BE2C (cell line): ENCODE data around the gene NELL2.
"Not testable (repeated sequence)": the region's sequence is repeated elsewhere in the genome, so short reads cannot be mapped to it uniquely, and the experiment has no call there.

ENCODE experiments used
- DNase-seq: peaks from one replicate; pipeline ENCODE4 v3.0.0-alpha.2; 2020
- H3K27me3 ChIP-seq: fragments of 250-450 bp; sonication (Bioruptor Pico); 2 replicates; pipeline ENCODE4 v1.5.1; 2020; ENCODE audit warnings: mild to moderate bottlenecking
- H3K36me3 ChIP-seq: fragments of 250-450 bp; sonication (Bioruptor Pico); 2 replicates; pipeline ENCODE4 v1.5.1; 2020; ENCODE audit warnings: mild to moderate bottlenecking
- H3K4me1 ChIP-seq: fragments of 250-450 bp; sonication (Bioruptor Pico); 2 replicates; pipeline ENCODE4 v1.5.1; 2020
- H3K4me3 ChIP-seq: 2 replicates; pipeline ENCODE4 v1.5.1; 2011; ENCODE audit warnings: low read depth, low read length
- H3K9me3 ChIP-seq: fragments of 250-450 bp; sonication (Bioruptor Pico); 2 replicates; pipeline ENCODE4 v1.5.1; 2020
- TF ChIP-seq, protein P1 (sequence below): IDR thresholded peaks from 2 replicates; pipeline ENCODE4 v1.5.1; 2012; ENCODE audit warnings: mild to moderate bottlenecking, low read depth, low read length

Gene NELL2

DNA sequence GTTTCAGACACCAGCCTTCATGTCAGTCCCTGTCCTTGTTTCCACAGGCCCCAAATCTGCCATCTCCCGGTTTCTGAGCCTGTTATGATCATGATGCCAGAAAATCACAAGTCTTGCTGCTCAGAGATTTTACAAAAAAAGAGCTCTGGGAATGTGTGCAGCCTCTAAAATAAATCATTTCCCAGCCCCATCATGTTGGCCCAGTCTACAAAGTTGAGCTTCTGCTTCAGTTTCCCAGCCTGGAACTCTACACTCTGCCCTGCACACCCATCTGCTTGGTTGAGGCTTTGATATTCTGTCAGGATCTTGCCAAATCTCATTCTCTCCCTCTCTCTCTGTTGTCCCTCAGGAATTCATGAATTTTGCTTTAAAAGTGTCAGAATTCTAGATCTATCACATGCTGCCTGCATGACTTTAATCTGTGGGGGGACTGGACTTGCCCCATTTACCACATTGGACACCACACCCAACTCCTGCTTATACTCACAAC is 45.5 kb downstream of the NELL2 start:
- H3K9me3 ChIP-seq = no peaks in the 10 kb centered on the region
- H3K27me3 ChIP-seq = no peaks in the 10 kb centered on the region
- DNase-seq = no peak
- H3K4me3 ChIP-seq = no peak overlapping the region
- H3K36me3 ChIP-seq = no peaks in the 10 kb centered on the region
- TF ChIP-seq, protein P1, sequence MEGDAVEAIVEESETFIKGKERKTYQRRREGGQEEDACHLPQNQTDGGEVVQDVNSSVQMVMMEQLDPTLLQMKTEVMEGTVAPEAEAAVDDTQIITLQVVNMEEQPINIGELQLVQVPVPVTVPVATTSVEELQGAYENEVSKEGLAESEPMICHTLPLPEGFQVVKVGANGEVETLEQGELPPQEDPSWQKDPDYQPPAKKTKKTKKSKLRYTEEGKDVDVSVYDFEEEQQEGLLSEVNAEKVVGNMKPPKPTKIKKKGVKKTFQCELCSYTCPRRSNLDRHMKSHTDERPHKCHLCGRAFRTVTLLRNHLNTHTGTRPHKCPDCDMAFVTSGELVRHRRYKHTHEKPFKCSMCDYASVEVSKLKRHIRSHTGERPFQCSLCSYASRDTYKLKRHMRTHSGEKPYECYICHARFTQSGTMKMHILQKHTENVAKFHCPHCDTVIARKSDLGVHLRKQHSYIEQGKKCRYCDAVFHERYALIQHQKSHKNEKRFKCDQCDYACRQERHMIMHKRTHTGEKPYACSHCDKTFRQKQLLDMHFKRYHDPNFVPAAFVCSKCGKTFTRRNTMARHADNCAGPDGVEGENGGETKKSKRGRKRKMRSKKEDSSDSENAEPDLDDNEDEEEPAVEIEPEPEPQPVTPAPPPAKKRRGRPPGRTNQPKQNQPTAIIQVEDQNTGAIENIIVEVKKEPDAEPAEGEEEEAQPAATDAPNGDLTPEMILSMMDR = no peak
- no peaks in the 10 kb centered on the region for H3K4me1 ChIP-seq

DNA sequence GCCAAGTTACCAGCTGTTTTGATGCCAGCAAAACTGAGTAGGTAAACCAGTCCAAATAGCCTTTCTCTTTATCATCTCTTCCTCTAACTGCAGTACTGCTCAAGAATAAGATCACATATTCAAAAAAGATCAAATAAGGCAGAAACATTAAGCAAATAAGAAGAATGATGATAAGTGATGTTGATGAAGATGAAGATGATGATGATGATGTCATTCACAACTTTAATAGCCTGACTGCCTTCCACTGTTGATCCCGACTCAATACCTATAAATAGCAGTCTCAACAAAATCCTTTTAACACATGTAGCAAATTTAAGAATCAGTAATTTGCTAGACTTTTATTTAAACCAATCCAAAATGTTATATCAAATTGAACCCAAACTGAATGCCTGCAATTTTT is 47.1 kb downstream of the NELL2 start:
- H3K4me3 ChIP-seq = no peak overlapping the region
- DNase-seq = no peak
- H3K36me3 ChIP-seq = no peaks in the 10 kb centered on the region
- TF ChIP-seq, protein P1 = no peak
- no peaks in the 10 kb centered on the region for H3K4me1 ChIP-seq
- H3K27me3 ChIP-seq = no peaks in the 10 kb centered on the region
- H3K9me3 ChIP-seq = no peaks in the 10 kb centered on the region

DNA sequence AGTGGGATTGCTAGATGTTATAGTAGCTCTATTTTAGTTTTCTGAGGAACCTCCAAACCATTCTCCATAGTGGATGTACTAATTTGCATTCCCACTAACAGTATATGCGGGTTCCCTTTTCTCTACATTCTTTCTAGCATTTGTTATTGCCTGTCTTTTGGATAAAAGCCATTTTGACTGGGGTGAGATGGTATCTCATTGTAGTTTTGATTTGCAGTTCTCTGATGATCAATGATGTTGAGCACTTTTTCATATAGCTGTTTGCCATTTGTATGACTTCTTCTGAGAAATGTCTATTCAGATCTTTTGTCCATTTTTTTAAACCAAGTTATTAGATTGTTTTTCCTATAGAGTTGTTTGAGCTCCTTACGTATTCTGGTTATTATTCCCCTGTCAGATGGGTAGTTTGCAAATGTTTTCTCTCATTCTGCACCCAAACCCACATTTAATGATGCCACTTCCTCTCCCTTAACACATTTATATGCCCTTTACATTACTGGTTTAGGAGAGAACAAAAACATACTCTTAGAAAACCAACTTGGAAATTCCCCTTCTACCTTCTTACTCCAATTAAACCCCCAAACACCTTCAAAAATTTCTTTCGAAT is 48.2 kb downstream of the NELL2 start:
- DNase-seq = no peak
- H3K4me3 ChIP-seq = no peak overlapping the region
- H3K36me3 ChIP-seq = no peaks in the 10 kb centered on the region
- TF ChIP-seq, protein P1 = no peak
- H3K4me1 ChIP-seq = no peaks in the 10 kb centered on the region
- H3K9me3 ChIP-seq = no peaks in the 10 kb centered on the region
- H3K27me3 ChIP-seq = no peaks in the 10 kb centered on the region

DNA sequence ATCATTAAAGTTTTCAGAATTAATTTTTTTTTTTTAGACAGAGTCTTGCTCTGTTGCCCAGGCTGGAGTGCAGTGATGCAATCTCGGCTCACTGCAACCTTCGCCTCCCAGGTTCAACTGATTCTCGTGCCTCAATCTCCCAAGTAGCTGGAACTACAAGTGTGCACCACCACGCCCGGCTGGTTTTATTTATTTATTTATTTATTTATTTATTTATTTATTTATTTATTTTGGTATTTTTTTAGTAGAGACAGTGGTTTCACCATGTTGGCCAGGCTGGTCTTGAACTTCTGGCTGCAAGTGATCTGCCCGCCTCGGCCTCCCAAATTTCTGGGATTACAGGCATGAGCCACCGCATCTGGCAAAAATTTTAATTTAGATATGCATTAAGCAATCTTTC is 54.4 kb downstream of the NELL2 start:
- not testable (repeated sequence) for H3K4me1 ChIP-seq, H3K27me3 ChIP-seq, H3K9me3 ChIP-seq, H3K36me3 ChIP-seq, H3K4me3 ChIP-seq, DNase-seq

DNA sequence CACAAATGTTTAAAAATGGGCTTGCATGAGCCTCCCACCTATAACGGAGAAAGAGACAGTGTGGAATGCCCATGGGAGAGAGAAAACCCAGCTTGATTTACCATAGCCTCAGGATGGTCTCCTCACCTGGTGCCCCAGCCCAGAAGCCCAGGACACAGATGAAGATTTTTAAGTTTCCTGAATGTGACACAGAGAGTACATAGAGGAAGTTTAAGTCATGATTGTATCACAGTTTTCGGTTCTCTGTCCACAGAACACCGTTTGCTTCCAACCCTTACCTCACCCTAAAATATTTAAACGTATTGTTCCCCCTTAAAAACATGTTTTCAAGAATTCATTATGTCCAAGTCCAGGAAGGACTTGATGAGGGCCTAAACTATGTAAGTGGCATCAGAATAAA is 56.2 kb downstream of the NELL2 start:
- Histone ChIP-seq H3K4me3 (no peak overlapping the region), H3K9me3 (no peaks in the 10 kb centered on the region; the same call in 1 of the 2 replicates), H3K36me3 (no peaks in the 10 kb centered on the region), H3K27me3 (no peaks in the 10 kb centered on the region), H3K4me1 (no peaks in the 10 kb centered on the region)
- TF ChIP-seq, protein P1 = no peak
- DNase-seq = no peak

DNA sequence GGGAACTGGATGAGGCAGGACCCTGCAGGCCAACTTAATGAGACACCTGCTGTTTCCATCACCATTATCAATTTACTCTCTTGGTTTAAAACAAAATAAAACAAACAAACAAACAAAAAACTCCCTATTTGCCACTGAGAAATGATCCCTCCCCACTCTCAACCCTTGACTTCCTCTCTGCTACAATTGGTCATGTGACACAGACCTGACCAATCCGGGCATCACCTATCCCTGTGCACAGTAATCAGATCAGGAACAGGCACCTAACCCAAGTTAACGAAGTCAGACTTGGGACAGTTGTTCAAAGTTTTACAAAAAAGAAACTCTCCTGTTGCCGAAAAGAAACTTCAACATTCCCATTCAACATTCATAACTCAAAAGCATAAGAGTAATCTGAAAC is 58.4 kb downstream of the NELL2 start:
- DNase-seq = no peak
- no peaks in the 10 kb centered on the region for H3K36me3 ChIP-seq
- H3K9me3 ChIP-seq = no peaks in the 10 kb centered on the region; the same call in 1 of the 2 replicates
- H3K27me3 ChIP-seq = no peaks in the 10 kb centered on the region
- H3K4me1 ChIP-seq = no peaks in the 10 kb centered on the region
- TF ChIP-seq, protein P1 = no peak
- no peak overlapping the region for H3K4me3 ChIP-seq
